Measurements from ENCODE around the gene LRRC71. TPM values are rescaled to one million over a fixed set of nuclear protein-coding genes. Genes with fewer than 3 reads are reported as not detected.

Gene LRRC71
- total and polyA plus RNA-seq, 2 donors (not counting 1 experiment from before 2014, with no cell fraction given), result not detected

DNA sequence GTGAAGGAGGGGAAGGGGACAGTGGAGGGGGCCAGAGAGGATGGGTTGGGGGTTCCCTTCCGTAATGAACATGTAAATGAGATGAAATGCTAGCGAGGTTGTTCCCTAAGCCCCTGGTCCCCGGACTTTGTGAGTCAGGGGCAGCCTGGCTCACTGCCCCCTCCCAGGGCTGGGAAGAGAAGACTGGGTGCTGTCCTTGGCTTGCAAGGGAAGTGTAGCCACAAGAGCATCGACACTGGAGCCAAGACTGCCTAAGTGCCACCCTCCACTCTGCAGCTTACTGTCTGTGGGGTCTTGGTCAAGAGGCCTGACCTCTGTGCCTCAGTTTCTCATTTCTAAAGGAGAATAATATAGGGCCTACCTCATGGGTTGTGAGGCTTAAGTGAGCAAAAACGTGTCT is 26.4 kb upstream of the LRRC71 start:
- DNase-seq, result no peak
- Histone ChIP-seq H3K79me2 (ENCODE audit: control insufficient read depth, insufficient read depth, low read length) (no peaks in the 10 kb centered on the region), H3K9me3 (ENCODE audit: control extremely low read depth in 1 of 3, control insufficient read depth in 2 of 3, insufficient read depth in 1 of 3, low read length in 2 of 3) (peaks cover 0 to 14% (median 0%) of the 10 kb centered on the region in 3 donors), H2AFZ (ENCODE audit: insufficient read depth, low read depth, low read length, poor library complexity, severe bottlenecking) (no peak overlapping the region), H3K27me3 (replicated peaks in 1 of 4; ENCODE audit: control extremely low read depth in 1 of 4, control insufficient read depth in 3 of 4, insufficient read depth in 4 of 4, low read length in 3 of 4) (peaks cover 0 to 66% (median 25%) of the 10 kb centered on the region in 4 experiments), H4K20me1 (ENCODE audit: control insufficient read depth, insufficient read depth, low read length, poor library complexity, severe bottlenecking) (no peaks in the 10 kb centered on the region), H3K4me1 (ENCODE audit: control insufficient read depth in 2 of 2, insufficient read depth in 2 of 2, low read length in 2 of 2) (peaks cover 21 to 24% of the 10 kb centered on the region in 2 donors), H3K27ac (ENCODE audit: low read length in 2 of 2) (no peak overlapping the region), H3K9ac (ENCODE audit: low read length) (no peak overlapping the region), H3K4me3 (ENCODE audit: control extremely low read depth in 1 of 5, extremely low read depth in 1 of 5, insufficient read depth in 1 of 5, low read depth in 2 of 5, low read length in 4 of 5) (no peak overlapping the region), H3K36me3 (replicated peaks in 1 of 2; ENCODE audit: control extremely low read depth in 1 of 2, control insufficient read depth in 1 of 2, extremely low read depth in 1 of 2, insufficient read depth in 2 of 2, low read length in 1 of 2) (no peaks in the 10 kb centered on the region), H3K4me2 (replicated peaks; ENCODE audit: low read depth, low read length, poor library complexity, severe bottlenecking) (peak overlapping the region; percentile 60)
- CTCF ChIA-PET, result interaction anchor here (1.1 kb wide), 1 partner anchor 168 kb away, joined by 4 read pairs; no protein-coding TSS in a partner anchor
- Mint-ChIP-seq H3K27me3 (peaks cover 75% of the 10 kb centered on the region), H3K4me1 (peaks cover 15% of the 10 kb centered on the region), H3K27ac (no peak overlapping the region), H3K9me3 (ENCODE audit: insufficient read depth) (no peaks in the 10 kb centered on the region), H3K4me3 (peak overlapping the region; percentile 39)
- intact Hi-C loops (cut with micrococcal nuclease), result no loop called here
- POLR2A ChIA-PET, result no interaction called here
- TF ChIP-seq EZH2 (IDR thresholded peaks at IDR 0.05; ENCODE audit: borderline replicate concordance, insufficient read depth, low read depth, low read length, poor library complexity, severe bottlenecking), result no peak
- TF ChIP-seq, protein P1, sequence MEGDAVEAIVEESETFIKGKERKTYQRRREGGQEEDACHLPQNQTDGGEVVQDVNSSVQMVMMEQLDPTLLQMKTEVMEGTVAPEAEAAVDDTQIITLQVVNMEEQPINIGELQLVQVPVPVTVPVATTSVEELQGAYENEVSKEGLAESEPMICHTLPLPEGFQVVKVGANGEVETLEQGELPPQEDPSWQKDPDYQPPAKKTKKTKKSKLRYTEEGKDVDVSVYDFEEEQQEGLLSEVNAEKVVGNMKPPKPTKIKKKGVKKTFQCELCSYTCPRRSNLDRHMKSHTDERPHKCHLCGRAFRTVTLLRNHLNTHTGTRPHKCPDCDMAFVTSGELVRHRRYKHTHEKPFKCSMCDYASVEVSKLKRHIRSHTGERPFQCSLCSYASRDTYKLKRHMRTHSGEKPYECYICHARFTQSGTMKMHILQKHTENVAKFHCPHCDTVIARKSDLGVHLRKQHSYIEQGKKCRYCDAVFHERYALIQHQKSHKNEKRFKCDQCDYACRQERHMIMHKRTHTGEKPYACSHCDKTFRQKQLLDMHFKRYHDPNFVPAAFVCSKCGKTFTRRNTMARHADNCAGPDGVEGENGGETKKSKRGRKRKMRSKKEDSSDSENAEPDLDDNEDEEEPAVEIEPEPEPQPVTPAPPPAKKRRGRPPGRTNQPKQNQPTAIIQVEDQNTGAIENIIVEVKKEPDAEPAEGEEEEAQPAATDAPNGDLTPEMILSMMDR (IDR thresholded peaks at IDR 0.05), result no peak
- WGBS (ENCODE audit: insufficient coverage), result 32% methylated on average over 4 of the region's 5 CpGs
- ATAC-seq (ENCODE audit: low read depth), result no peak

DNA sequence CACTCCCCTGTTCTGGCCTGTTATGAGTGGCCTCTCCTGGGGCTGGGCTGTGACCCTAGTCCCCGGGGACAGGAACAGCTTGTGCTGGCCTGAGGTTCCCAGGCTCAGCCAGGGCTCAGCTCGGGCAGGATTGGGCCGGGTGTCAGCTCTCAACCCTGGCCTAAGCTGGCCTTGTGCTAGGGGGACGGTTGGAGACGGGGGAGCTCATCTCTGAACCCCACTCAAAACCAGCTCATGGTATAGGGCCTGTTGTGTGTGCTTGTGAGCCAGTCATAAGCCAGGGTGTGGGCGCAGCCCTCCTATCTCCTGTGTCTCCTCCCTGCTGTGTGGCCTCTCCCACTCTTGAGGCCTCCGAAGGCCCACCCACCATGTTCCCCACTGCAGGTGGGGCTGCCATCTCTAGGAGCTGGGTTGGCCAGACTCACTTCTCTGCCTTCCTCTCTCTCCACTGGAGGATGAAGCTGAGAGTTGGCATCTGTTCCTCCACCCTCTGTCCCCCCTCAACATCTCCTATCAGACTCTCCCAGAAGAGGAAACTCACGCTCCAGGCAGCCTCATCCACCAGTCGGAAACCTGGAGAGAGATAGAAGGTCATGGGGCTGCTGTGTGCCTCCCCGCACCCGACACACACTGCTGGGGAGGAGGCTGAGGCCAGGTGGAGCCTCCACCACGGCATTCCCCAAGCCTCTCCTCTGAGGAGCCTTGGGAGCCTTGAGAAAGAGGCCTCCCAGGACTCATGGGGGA is 25.5 kb upstream of the LRRC71 start:
- peaks cover 0 to 14% (median 0%) of the 10 kb centered on the region in 3 donors for H3K9me3 ChIP-seq (ENCODE audit: control extremely low read depth in 1 of 3, control insufficient read depth in 2 of 3, insufficient read depth in 1 of 3, low read length in 2 of 3)
- no peaks in the 10 kb centered on the region for H3K36me3 ChIP-seq (replicated peaks in 1 of 2; ENCODE audit: control extremely low read depth in 1 of 2, control insufficient read depth in 1 of 2, extremely low read depth in 1 of 2, insufficient read depth in 2 of 2, low read length in 1 of 2)
- 64% methylated on average over 8 of the region's 12 CpGs for WGBS (ENCODE audit: insufficient coverage)
- intact Hi-C loops (cut with micrococcal nuclease), result no loop called here
- Mint-ChIP-seq H3K27me3 (peaks cover 74% of the 10 kb centered on the region), H3K9me3 (ENCODE audit: insufficient read depth) (no peaks in the 10 kb centered on the region), H3K4me3 (no peak overlapping the region), H3K27ac (no peak overlapping the region), H3K4me1 (peaks cover 15% of the 10 kb centered on the region)
- H3K4me1 ChIP-seq (ENCODE audit: control insufficient read depth in 2 of 2, insufficient read depth in 2 of 2, low read length in 2 of 2), result peaks cover 21 to 24% of the 10 kb centered on the region in 2 donors
- no peaks in the 10 kb centered on the region for H3K79me2 ChIP-seq (ENCODE audit: control insufficient read depth, insufficient read depth, low read length)
- H3K4me3 ChIP-seq (ENCODE audit: control extremely low read depth in 1 of 5, extremely low read depth in 1 of 5, insufficient read depth in 1 of 5, low read depth in 2 of 5, low read length in 4 of 5), result no peak overlapping the region
- DNase-seq, result no peak
- no peaks in the 10 kb centered on the region for H4K20me1 ChIP-seq (ENCODE audit: control insufficient read depth, insufficient read depth, low read length, poor library complexity, severe bottlenecking)
- no peak overlapping the region for H3K4me2 ChIP-seq (replicated peaks; ENCODE audit: low read depth, low read length, poor library complexity, severe bottlenecking)
- no peak overlapping the region for H2AFZ ChIP-seq (ENCODE audit: insufficient read depth, low read depth, low read length, poor library complexity, severe bottlenecking)
- CTCF ChIA-PET, result interaction anchor here (1.1 kb wide), 1 partner anchor 169 kb away, joined by 4 read pairs; no protein-coding TSS in a partner anchor
- no peak for ATAC-seq (ENCODE audit: low read depth)
- POLR2A ChIA-PET, result interaction anchor here (0.6 kb wide), 1 partner anchor 272 kb away, joined by 5 read pairs; no protein-coding TSS in a partner anchor
- H3K9ac ChIP-seq (ENCODE audit: low read length), result no peak overlapping the region
- no peak overlapping the region for H3K27ac ChIP-seq (ENCODE audit: low read length in 2 of 2)
- no peak for TF ChIP-seq EZH2 (IDR thresholded peaks at IDR 0.05; ENCODE audit: borderline replicate concordance, insufficient read depth, low read depth, low read length, poor library complexity, severe bottlenecking)
- TF ChIP-seq, protein P1 (IDR thresholded peaks at IDR 0.05), result no peak
- peaks cover 0 to 72% (median 25%) of the 10 kb centered on the region in 4 experiments for H3K27me3 ChIP-seq (replicated peaks in 1 of 4; ENCODE audit: control extremely low read depth in 1 of 4, control insufficient read depth in 3 of 4, insufficient read depth in 4 of 4, low read length in 3 of 4)
